ENCODE results near the gene CLN5. TPM values are rescaled to one million over a fixed set of nuclear protein-coding genes. Genes with fewer than 3 reads are reported as not detected.
A peak's percentile ranks its signal among the peaks of the same experiment; 100 is the strongest.

CLN5 gene
- total and polyA plus RNA-seq, 2 of the 13 experiments (the other 11 are each of a cell fraction or from before 2014, with no cell fraction given) = 10.1 to 13.7 TPM

GRCh38 chr13:77026861-77027621, 35.2 kb downstream of the CLN5 start, which contains the start of gene FBXL3 (continued):
- TF ChIP-seq ZBTB10 (CRISPR knock-in tag; IDR thresholded peaks at IDR 0.05; ENCODE audit: borderline replicate concordance) (peak; percentile 45; the same call in 1 of the 2 replicates), ZNF253 (CRISPR knock-in tag; IDR thresholded peaks at IDR 0.05; ENCODE audit: borderline replicate concordance) (peak; percentile 44; the same call in 1 of the 2 replicates), AGO2 (optimal IDR thresholded peaks at IDR 0.05; ENCODE audit: low read depth, low read length) (peak; percentile 22), XRCC5 (optimal IDR thresholded peaks at IDR 0.05; ENCODE audit: low read length) (peak; percentile 30), TGIF2 (CRISPR knock-in tag; IDR thresholded peaks at IDR 0.05) (peak; percentile 80; the same call in 1 of the 2 replicates), HIC2 (CRISPR knock-in tag; IDR thresholded peaks at IDR 0.05; ENCODE audit: low read depth) (no peak), CREM (IDR thresholded peaks at IDR 0.05) (no peak), CREM (CRISPR knock-in tag; IDR thresholded peaks at IDR 0.05) (no peak), RBFOX2 (IDR thresholded peaks at IDR 0.05; ENCODE audit: low read depth, low read length) (peak; percentile 88), PRPF4 (IDR thresholded peaks at IDR 0.05; ENCODE audit: low read depth, low read length, poor library complexity, severe bottlenecking) (no peak), TFDP2 (CRISPR knock-in tag; IDR thresholded peaks at IDR 0.05) (no peak), IKZF5 (CRISPR knock-in tag; IDR thresholded peaks at IDR 0.05) (peak; percentile 34; the same call in 1 of the 2 replicates), TBX2 (CRISPR knock-in tag; IDR thresholded peaks at IDR 0.05; ENCODE audit: borderline replicate concordance) (no peak), HOXA3 (CRISPR knock-in tag; IDR thresholded peaks at IDR 0.05) (peak; percentile 41; the same call in 1 of the 2 replicates), FOXK1 (CRISPR knock-in tag; IDR thresholded peaks at IDR 0.05; ENCODE audit: borderline replicate concordance, low read depth) (no peak), ZNF570 (CRISPR knock-in tag; IDR thresholded peaks at IDR 0.05; ENCODE audit: borderline replicate concordance) (no peak), SMYD3 (CRISPR knock-in tag; IDR thresholded peaks at IDR 0.05) (no peak), ZNF687 (CRISPR knock-in tag; IDR thresholded peaks at IDR 0.05) (peak; percentile 53)

Measured in HepG2 (cell line).